ENCODE results near the gene XXYLT1.

The XXYLT1 gene

GRCh38 chr3:195171093-195171873, 99.7 kb downstream of the XXYLT1 start:
- DNase-seq (ENCODE audit: low read depth in 3 of 3, low spot score in 1 of 3): no peak

GRCh38 chr3:195170496-195170895, 100.5 kb downstream of the XXYLT1 start:
- no peak for DNase-seq (ENCODE audit: low read depth in 3 of 3, low spot score in 1 of 3)

GRCh38 chr3:195169011-195169649, 101.8 kb downstream of the XXYLT1 start:
- DNase-seq (ENCODE audit: low read depth in 3 of 3, low spot score in 1 of 3): no peak

GRCh38 chr3:195168009-195168762, 102.8 kb downstream of the XXYLT1 start:
- DNase-seq (ENCODE audit: low read depth in 3 of 3, low spot score in 1 of 3): no peak

GRCh38 chr3:195165790-195166189, 105.2 kb downstream of the XXYLT1 start:
- no peak for DNase-seq (ENCODE audit: low read depth in 3 of 3, low spot score in 1 of 3)

- no peak for DNase-seq (ENCODE audit: low read depth in 3 of 3, low spot score in 1 of 3)
These were observed 105.7 kb downstream of the XXYLT1 start for GRCh38 chr3:195165265-195165609.

- DNase-seq (ENCODE audit: low read depth in 3 of 3, low spot score in 1 of 3): no peak
These were observed 106.2 kb downstream of the XXYLT1 start for GRCh38 chr3:195164573-195165264.

- DNase-seq (ENCODE audit: low read depth in 3 of 3, low spot score in 1 of 3): no peak
These were observed 107.0 kb downstream of the XXYLT1 start for GRCh38 chr3:195163719-195164572.

- no peak for DNase-seq (ENCODE audit: low read depth in 3 of 3, low spot score in 1 of 3)
These were observed 108.1 kb downstream of the XXYLT1 start for GRCh38 chr3:195162816-195163215.

GRCh38 chr3:195162033-195162669, 108.8 kb downstream of the XXYLT1 start:
- no peak for DNase-seq (ENCODE audit: low read depth in 3 of 3, low spot score in 1 of 3)

- DNase-seq (ENCODE audit: low read depth in 3 of 3, low spot score in 1 of 3): no peak
These were observed 110.0 kb downstream of the XXYLT1 start for GRCh38 chr3:195160908-195161434.

GRCh38 chr3:195160257-195160898, 110.6 kb downstream of the XXYLT1 start:
- DNase-seq (ENCODE audit: low read depth in 3 of 3, low spot score in 1 of 3): no peak

- no peak for DNase-seq (ENCODE audit: low read depth in 3 of 3, low spot score in 1 of 3)
These were observed 111.2 kb downstream of the XXYLT1 start for GRCh38 chr3:195159814-195160165.

GRCh38 chr3:195159117-195159813, 111.7 kb downstream of the XXYLT1 start:
- no peak for DNase-seq (ENCODE audit: low read depth in 3 of 3, low spot score in 1 of 3)

- no peak for DNase-seq (ENCODE audit: low read depth in 3 of 3, low spot score in 1 of 3)
These were observed 114.6 kb downstream of the XXYLT1 start for GRCh38 chr3:195156286-195156890.

- no peak for DNase-seq (ENCODE audit: low read depth in 3 of 3, low spot score in 1 of 3)
These were observed 115.3 kb downstream of the XXYLT1 start for GRCh38 chr3:195155570-195156241.

GRCh38 chr3:195154793-195155535, 116.0 kb downstream of the XXYLT1 start:
- no peak for DNase-seq (ENCODE audit: low read depth in 3 of 3, low spot score in 1 of 3)
